Smooth muscle cell (in vitro differentiated cells): Measurements from ENCODE around the gene ME1. TPM values are rescaled to one million over a fixed set of nuclear protein-coding genes. Genes with fewer than 3 reads are reported as not detected.

ENCODE experiments used
- DNase-seq: peaks from one replicate; lab custom pipeline; 2025; ENCODE audit not compliant: unreplicated experiment; lab: John Stamatoyannopoulos, UW
- H2AFZ ChIP-seq: fragments of 200-600 bp; sonication (generic); 2 replicates; pipeline ENCODE4 v1.6.0; 2016; ENCODE audit warnings: antibody characterized with exemption, low read depth, mild to moderate bottlenecking
- H3F3A ChIP-seq: fragments of 200-600 bp; sonication (generic); 2 replicates; pipeline ENCODE4 v1.6.0; 2017; ENCODE audit warnings: antibody characterized with exemption, low read depth
- H3K27ac ChIP-seq: fragments of 200-600 bp; sonication (generic); 2 replicates; pipeline ENCODE4 v1.5.1; 2016; ENCODE audit warnings: low read depth, mild to moderate bottlenecking
- H3K27me3 ChIP-seq: fragments of 200-600 bp; sonication (generic); 2 replicates; pipeline ENCODE4 v1.6.1; 2016; ENCODE audit warnings: low read depth, mild to moderate bottlenecking
- H3K36me3 ChIP-seq: fragments of 200-600 bp; sonication (generic); 2 replicates; pipeline ENCODE4 v1.5.1; 2016; ENCODE audit warnings: low read depth
- H3K4me1 ChIP-seq: fragments of 200-600 bp; sonication (generic); 2 replicates; pipeline ENCODE4 v1.5.1; 2016; ENCODE audit warnings: low read depth
- H3K4me2 ChIP-seq: fragments of 200-600 bp; sonication (generic); 2 replicates; pipeline ENCODE4 v1.6.0; 2016; ENCODE audit warnings: mild to moderate bottlenecking
- H3K4me3 ChIP-seq: fragments of 200-600 bp; sonication (generic); 2 replicates; pipeline ENCODE4 v1.5.1; 2016; ENCODE audit warnings: mild to moderate bottlenecking
- H3K79me2 ChIP-seq: fragments of 200-600 bp; sonication (generic); 2 replicates; pipeline ENCODE4 v1.6.0; 2016; ENCODE audit warnings: low read depth, mild to moderate bottlenecking
- H3K9ac ChIP-seq: fragments of 200-600 bp; sonication (generic); 2 replicates; pipeline ENCODE4 v1.6.0; 2016; ENCODE audit warnings: low read depth
- H3K9me3 ChIP-seq: fragments of 200-600 bp; sonication (generic); replicated peaks from 2 replicates; pipeline ENCODE4 v1.5.1; 2016; ENCODE audit warnings: low read depth
- H4K20me1 ChIP-seq: fragments of 200-600 bp; sonication (generic); 2 replicates; pipeline ENCODE4 v1.6.0; 2016; ENCODE audit warnings: low read depth
- CTCF ChIP-seq: fragments of 200-600 bp; sonication (generic); IDR thresholded peaks from 2 replicates; pipeline ENCODE4 v1.5.1; 2017; ENCODE audit warnings: borderline replicate concordance, mild to moderate bottlenecking, antibody characterized with exemption; ENCODE audit not compliant: insufficient read depth, poor library complexity, severe bottlenecking
- WGBS: methylation state at CpG from one replicate; pipeline ENCODE4 v1.1.7; 2016; ENCODE audit warnings: low lambda C conversion rate; 5-methylcytosine and 5-hydroxymethylcytosine counted together
- polyA plus RNA-seq: library from polyadenylated mRNA; unstranded; fragments of >200 nt; fragmentation: Nextera tagmentation; extraction: Ambion mirVana; gene quantifications from 2 replicates; pipeline ENCODE4 v1.2.1, GENCODE V29; 2016
- total RNA-seq: library from RNA; depleted of rRNA; stranded (reverse); fragments of >200 nt; gene quantifications from 2 replicates; pipeline ENCODE4 v1.2.3, GENCODE V29; 2014

The ME1 gene
- total and polyA plus RNA-seq, 2 experiments from 2014 or later: 32.0 to 32.4 TPM

GRCh38 chr6:83429857-83430610, 817 bp downstream of the ME1 start:
- no peak for TF ChIP-seq CTCF
- Histone ChIP-seq H3K4me2 (peak overlapping the region; percentile 98), H3K4me1 (peaks cover 5% of the 10 kb centered on the region), H3K9ac (peak overlapping the region; percentile 94), H3K9me3 (peaks cover 1% of the 10 kb centered on the region), H2AFZ (peak overlapping the region; percentile 26), H3F3A (peaks cover 18% of the 10 kb centered on the region), H3K27me3 (no peaks in the 10 kb centered on the region), H4K20me1 (no peaks in the 10 kb centered on the region), H3K36me3 (peaks cover 5% of the 10 kb centered on the region), H3K79me2 (peaks cover 56% of the 10 kb centered on the region), H3K27ac (peak overlapping the region; percentile 84), H3K4me3 (peak overlapping the region; percentile 79)
- 22% methylated on average over 13 of the region's 13 CpGs for WGBS
- DNase-seq: no peak

DNA sequence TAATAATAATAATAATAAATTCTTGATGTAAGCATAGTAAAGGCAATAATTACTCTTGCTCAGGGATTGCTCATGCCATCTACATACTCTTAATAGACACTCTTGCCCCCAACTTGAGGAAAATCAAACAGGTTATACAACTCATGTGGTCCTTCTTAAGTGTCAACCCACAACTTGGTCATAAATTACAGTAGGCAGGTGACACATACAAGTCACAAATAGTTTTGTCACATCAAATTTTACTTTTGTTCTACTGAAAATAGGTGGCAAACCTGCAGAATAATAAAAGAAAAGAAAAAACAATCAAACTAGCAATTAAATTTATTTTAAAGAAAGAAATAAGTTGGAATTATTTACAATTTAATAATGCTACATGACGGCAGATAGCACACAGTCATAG, 1.6 kb downstream of the ME1 start:
- H3K4me2 ChIP-seq: peak overlapping the region; percentile 98
- peaks cover 12% of the 10 kb centered on the region for H3K36me3 ChIP-seq
- no peak for TF ChIP-seq CTCF
- H3K9me3 ChIP-seq: peaks cover 4% of the 10 kb centered on the region
- peaks cover 18% of the 10 kb centered on the region for H3F3A ChIP-seq
- no peaks in the 10 kb centered on the region for H4K20me1 ChIP-seq
- H2AFZ ChIP-seq: no peak overlapping the region
- H3K4me3 ChIP-seq: peak overlapping the region; percentile 79
- peaks cover 64% of the 10 kb centered on the region for H3K79me2 ChIP-seq
- peaks cover 5% of the 10 kb centered on the region for H3K4me1 ChIP-seq
- peak overlapping the region; percentile 84 for H3K27ac ChIP-seq
- 63% methylated on average over 1 of the region's 1 CpG for WGBS
- H3K9ac ChIP-seq: peak overlapping the region; percentile 94
- DNase-seq: no peak
- H3K27me3 ChIP-seq: no peaks in the 10 kb centered on the region

DNA sequence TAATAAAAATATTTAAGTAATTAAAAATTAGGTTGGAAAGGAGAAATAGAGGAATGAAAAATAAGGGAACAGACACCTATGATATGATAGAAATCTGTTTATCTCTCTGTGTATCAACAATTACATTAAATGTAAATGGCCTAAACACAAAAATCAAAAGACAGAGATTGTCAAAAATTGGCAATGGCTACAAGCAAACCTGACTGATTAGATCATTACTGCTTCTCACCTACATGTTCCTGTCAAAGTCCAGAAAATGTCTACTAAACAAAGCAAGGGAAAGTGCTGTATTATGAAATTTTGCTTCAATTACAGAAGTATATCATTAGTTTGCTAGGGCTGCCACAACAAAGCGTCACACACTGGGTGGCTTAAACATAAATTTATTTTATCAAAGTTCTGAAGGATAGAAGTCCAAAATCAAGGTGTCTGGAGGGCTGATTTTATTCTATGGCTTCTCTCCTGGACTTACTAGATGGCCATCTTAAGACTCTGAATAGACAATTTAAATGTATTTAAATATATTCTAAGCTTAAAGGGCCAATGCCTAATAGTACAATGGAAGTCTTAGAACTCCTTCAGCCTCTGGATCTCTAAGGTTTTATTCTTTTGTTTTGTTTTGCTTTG, 6.3 kb downstream of the ME1 start:
- Histone ChIP-seq H4K20me1 (no peaks in the 10 kb centered on the region), H2AFZ (no peak overlapping the region), H3K27me3 (no peaks in the 10 kb centered on the region), H3F3A (no peaks in the 10 kb centered on the region), H3K4me1 (no peaks in the 10 kb centered on the region), H3K79me2 (peaks cover 98% of the 10 kb centered on the region), H3K4me2 (no peak overlapping the region), H3K4me3 (no peak overlapping the region), H3K9ac (no peak overlapping the region), H3K36me3 (peaks cover 12% of the 10 kb centered on the region), H3K9me3 (peaks cover 4% of the 10 kb centered on the region), H3K27ac (no peak overlapping the region)
- no peak for DNase-seq
- WGBS: 97% methylated on average over 1 of the region's 1 CpG
- no peak for TF ChIP-seq CTCF
